GDM1 (cell line): ENCODE measurements around the gene STRN4.
"Not testable (repeated sequence)": the region's sequence is repeated elsewhere in the genome, so short reads cannot be mapped to it uniquely, and the experiment has no call there.

Experiments used
- DNase-seq: peaks from one replicate; lab custom pipeline; 2025; lab: John Stamatoyannopoulos, UW

The STRN4 gene

DNA sequence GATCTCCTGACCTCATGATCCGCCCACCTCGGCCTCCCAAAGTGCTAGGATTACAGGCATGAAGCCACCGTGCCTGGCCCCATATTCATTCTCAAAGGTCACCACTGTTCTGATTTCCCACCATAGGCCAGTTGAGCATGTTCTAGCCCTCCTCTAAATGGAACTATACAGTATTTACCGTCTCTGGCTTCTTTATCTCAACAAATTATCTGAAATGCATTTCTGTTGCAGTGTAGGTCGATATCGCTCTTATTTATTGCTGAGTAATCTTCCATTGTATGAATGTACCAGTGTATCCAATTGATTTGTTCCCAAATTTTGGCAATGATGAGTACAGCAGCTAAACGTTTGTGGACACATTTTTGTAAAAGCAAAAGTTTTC lies 26.8 kb upstream of the STRN4 start:
- DNase-seq: no peak

DNA sequence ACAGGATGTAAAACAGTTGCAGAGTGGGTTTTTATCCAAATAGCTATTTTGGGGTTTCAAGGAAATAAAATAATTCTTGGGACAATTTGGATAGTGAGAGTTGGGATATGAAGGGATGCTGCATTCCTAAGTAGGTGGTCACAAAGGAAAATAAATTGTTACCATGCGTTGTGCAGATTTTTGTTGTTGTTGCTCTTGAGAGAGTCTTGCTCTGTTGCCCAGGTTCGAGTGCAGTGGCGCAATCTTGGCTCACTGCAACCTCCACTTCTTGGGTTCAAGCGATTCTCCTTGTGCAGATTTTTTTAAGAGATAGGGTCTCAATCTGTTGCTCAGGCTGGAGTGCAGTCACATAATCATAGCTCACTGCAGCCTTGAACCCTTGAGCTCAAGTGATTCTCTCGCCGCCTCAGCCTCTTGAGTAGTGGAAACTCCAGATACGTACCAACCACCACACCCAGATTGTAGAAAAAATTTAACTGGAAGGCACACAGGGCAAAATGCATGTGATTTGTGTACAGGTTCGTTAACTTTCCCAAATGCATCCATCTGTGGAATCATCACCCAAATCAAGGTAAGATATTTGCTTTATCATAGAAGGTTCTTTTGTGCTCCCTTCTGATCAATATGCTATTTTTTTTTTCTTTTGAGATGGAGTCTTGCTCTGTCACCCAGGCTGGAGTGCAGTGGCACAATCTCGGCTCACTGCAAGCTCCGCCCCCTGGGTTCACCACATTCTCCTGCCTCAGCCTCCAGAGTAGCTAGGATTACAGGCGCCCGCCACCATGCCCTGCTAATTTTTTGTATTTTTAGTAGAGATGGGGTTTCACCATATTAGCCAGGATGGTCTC lies 26.1 kb upstream of the STRN4 start:
- DNase-seq: no peak

DNA sequence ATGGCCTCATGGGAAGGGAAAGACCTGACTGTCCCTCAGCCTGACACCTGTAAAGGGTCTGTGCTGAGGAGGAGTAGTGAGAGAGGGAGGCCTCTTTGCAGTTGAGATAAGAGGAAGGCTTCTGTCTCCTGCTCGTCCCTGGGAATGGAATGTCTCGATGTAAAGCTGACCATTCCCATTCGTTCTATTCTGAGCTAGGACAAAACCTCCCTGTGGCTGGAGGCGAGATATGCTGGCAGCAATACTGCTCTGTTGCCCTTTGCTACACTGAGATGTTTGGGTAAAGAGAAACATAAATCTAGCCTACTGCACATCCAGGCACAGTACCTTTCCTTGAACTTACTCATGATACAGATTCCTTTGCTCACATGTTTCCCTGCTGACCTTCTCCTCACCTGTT lies 22.5 kb upstream of the STRN4 start:
- not testable (repeated sequence) for DNase-seq

- no peak for DNase-seq
These were observed 20.5 kb upstream of the STRN4 start for GRCh38 chr19:46766569-46767317.

- no peak for DNase-seq
These were observed 18.6 kb upstream of the STRN4 start for GRCh38 chr19:46764817-46765291.

DNA sequence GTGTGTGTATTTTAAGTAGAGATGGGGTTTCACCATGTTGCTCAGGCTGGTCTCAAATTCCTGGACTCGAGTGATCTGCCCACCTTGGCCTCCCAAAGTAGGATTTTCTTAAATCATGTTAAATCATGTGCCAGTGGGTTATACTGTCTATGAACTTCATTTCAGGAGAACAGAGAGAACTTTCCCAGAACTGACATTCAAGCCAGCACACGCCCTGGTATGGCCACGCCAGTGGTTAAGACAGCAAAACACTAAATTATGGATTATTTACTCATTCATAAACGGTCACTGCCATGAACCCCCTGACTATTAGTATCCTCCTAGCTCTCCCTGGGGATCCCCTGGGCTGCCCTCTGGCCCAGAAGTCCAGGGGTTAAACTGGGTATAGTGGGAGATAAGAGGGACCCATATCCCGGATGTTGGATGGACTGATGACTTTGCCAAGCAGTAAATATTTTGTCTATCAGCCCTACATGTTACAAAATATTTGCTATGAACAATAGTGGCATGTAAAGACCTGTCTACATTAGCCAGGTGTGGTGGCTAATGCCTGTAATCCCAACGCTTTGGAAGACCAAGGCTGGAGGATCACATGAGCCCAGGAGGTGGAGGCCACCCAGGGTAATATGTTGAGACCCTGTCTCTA lies 16.1 kb upstream of the STRN4 start:
- DNase-seq: no peak

- DNase-seq: no peak
These were observed 15.2 kb upstream of the STRN4 start for GRCh38 chr19:46761418-46761831.

DNA sequence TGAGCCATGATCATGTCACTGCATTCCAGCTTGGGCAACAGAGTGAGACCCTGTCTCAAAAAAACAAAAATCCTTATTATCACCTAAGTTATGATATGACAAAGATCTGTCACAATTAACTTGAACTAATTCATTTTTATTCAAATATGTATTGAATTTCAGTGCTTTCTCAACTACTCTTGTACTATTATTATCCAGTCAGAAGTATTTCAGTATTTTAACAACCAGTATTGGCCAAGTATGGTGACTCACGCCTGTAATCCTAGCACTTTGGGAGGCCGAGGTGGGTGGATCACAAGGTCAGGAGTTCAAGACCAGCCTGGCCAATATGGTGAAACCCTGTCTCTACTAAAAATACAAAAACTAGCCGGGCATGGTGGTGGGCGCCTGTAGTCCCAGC lies 14.6 kb upstream of the STRN4 start:
- DNase-seq: not testable (repeated sequence)

DNA sequence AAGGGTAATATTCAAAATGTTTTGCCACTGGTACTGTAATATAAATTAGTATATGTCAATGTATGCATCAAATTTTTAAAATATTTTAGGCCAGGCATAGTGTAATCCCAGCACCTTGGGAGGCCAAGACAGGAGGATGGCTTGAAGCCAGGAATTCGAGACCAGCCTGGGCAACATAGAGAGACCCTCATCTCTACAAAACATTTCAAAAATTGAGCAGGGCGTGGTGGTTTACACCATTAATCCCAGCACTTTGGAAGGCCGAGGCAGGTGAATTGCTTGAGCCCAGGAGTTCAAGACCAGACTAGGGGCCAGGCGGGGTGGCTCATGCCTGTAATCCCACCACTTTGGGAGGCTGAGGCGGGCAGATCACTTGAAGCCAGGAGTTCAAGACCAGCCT lies 14.1 kb upstream of the STRN4 start:
- no peak for DNase-seq

- no peak for DNase-seq
These were observed 13.6 kb upstream of the STRN4 start for GRCh38 chr19:46759817-46760333.

GRCh38 chr19:46759206-46759605 lies 13.0 kb upstream of the STRN4 start:
- no peak for DNase-seq

GRCh38 chr19:46756544-46756888 lies 10.3 kb upstream of the STRN4 start:
- DNase-seq: no peak

GRCh38 chr19:46755853-46756543 lies 9.7 kb upstream of the STRN4 start:
- DNase-seq: no peak

- DNase-seq: no peak
These were observed 9.0 kb upstream of the STRN4 start for GRCh38 chr19:46755077-46755852.

DNA sequence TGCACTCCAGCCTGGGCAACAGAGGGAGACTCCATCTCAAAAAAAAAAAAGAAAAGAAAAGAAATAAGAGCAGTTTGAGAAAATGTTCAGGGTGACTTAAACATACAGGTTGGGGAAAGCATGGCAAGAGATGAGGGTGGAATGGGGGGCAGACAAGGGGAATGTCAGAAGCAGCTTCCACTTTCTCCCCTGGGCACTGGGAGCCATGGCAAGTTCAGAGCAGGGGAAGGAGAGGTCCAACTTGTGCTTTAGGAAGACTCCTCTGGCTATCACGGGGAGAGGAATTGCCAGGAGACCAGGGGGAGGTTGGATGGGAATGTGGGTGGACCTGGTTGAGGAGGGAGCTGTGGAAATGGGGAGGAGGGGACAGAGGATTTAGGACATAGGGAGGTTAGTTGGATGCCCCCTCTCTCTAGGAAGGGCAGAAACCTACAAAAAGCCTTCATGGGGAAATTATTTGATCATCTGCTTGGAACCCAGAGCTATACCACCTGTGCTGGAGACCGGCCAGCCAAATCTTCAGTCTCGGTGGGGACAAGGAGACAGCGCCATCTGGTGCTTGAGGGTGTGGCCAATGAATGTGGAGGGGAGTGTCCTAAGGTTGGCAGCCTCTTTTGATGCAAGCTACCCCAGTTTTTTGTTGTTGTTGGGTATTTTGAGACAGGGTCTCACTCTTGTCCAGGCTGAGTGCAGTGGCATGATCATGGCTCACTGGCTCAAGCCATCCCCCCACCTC lies 7.3 kb upstream of the STRN4 start:
- DNase-seq: peak; percentile 21

GRCh38 chr19:46748325-46749109 lies 2.3 kb upstream of the STRN4 start:
- DNase-seq: no peak

GRCh38 chr19:46745521-46746280 lies 549 bp downstream of the STRN4 start, which contains the start of gene FKRP:
FKRP (plus strand) TSS chr19:46746057; CDS start chr19:46755451, 9,394 bp downstream.
- DNase-seq: no peak

DNA sequence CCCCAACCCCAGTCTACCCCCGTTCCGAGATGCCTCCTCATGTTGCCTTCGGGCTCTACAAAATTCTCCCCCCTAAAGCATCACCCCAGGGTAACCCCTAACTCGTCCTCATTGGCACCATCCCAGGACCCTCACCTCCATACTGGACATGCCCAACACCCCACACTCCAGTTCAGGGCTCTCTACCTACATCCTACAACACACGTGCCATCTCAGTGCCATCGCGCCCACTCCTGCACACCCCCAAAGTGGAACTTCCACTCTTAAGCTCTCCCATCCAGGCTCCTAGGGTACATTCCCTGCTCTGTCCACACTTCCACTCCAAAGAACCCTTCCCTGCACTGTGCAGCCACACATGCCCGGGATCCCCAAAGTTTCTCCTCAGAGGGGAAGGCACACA lies 1.2 kb downstream of the STRN4 start:
- no peak for DNase-seq
